Measurements from ENCODE around the gene IFNLR1.

IFNLR1 gene

DNA sequence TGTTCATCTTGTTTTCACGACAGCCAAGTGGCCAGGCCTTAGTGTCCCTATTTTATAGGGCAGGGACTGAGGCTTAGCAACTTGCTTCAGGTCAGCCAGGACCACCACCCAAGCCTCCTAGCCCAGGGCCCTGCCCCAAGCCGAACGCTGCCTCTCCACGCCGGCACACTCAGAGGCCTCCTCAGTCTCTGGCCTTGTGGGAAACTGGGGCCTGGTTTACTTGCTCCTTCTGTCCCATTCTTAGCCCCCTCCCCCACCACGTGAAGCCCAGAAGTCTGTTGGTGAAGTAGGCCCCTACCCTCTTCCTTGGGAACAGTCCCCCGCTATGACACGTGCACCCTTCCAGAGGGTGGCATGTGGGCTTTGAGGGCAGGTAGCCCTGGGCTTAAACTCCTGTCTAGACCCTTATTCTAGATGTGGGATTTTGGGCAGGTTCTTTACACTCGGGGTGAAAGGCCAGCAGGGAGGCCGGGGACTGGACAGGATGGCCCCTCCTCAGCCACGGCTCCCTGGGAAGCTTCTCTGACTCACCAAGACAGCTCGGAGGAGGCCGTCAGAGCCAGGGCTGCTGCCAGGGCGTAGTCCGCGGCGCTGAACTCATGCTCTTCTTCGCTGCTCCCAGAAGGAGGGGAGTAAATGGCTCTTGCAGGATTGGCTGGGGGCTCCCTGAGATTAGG, 79.5 kb downstream of the IFNLR1 start:
- H3K9me3 ChIP-seq (replicated peaks; ENCODE audit: low read length): no peaks in the 10 kb centered on the region

GRCh38 chr1:24105368-24106160, 81.5 kb downstream of the IFNLR1 start:
- Histone ChIP-seq H3K4me1 (ENCODE audit: control insufficient read depth, insufficient read depth, low read length) (peaks cover 16% of the 10 kb centered on the region), H3K9ac (ENCODE audit: low read depth, low read length) (no peak overlapping the region), H3K9me3 (replicated peaks; ENCODE audit: low read length) (no peaks in the 10 kb centered on the region), H3K27me3 (ENCODE audit: control insufficient read depth, insufficient read depth, low read length) (no peaks in the 10 kb centered on the region), H3K36me3 (ENCODE audit: insufficient read depth, low read length) (no peaks in the 10 kb centered on the region), H3K4me2 (ENCODE audit: low read length) (no peak overlapping the region), H3K4me3 (ENCODE audit: low read length) (no peak overlapping the region)

More for the DNA sequence above, 79.5 kb downstream of the IFNLR1 start:
- Histone ChIP-seq H3K36me3 (ENCODE audit: insufficient read depth, low read length) (no peaks in the 10 kb centered on the region), H3K4me2 (ENCODE audit: low read length) (no peak overlapping the region), H3K4me3 (ENCODE audit: low read length) (no peak overlapping the region), H3K4me1 (ENCODE audit: control insufficient read depth, insufficient read depth, low read length) (peaks cover 32% of the 10 kb centered on the region), H3K9ac (ENCODE audit: low read depth, low read length) (no peak overlapping the region), H3K27me3 (ENCODE audit: control insufficient read depth, insufficient read depth, low read length) (no peaks in the 10 kb centered on the region)

- Histone ChIP-seq H3K4me3 (ENCODE audit: low read length) (no peak overlapping the region), H3K9ac (ENCODE audit: low read depth, low read length) (no peak overlapping the region), H3K4me2 (ENCODE audit: low read length) (no peak overlapping the region), H3K36me3 (ENCODE audit: insufficient read depth, low read length) (no peaks in the 10 kb centered on the region), H3K27me3 (ENCODE audit: control insufficient read depth, insufficient read depth, low read length) (no peaks in the 10 kb centered on the region), H3K4me1 (ENCODE audit: control insufficient read depth, insufficient read depth, low read length) (peaks cover 16% of the 10 kb centered on the region), H3K9me3 (replicated peaks; ENCODE audit: low read length) (no peaks in the 10 kb centered on the region)
Measured at GRCh38 chr1:24104854-24105253, 82.2 kb downstream of the IFNLR1 start.
